ENCODE data around the gene GRB7. TPM values are rescaled to one million over a fixed set of nuclear protein-coding genes. Genes with fewer than 3 reads are reported as not detected.

GRB7 gene
- total and polyA plus RNA-seq, 10 of the 15 experiments (the other 5 are each of a cell fraction or from before 2014, with no cell fraction given) = 0.05 to 0.34 (median 0.19) TPM; not detected in 4

DNA sequence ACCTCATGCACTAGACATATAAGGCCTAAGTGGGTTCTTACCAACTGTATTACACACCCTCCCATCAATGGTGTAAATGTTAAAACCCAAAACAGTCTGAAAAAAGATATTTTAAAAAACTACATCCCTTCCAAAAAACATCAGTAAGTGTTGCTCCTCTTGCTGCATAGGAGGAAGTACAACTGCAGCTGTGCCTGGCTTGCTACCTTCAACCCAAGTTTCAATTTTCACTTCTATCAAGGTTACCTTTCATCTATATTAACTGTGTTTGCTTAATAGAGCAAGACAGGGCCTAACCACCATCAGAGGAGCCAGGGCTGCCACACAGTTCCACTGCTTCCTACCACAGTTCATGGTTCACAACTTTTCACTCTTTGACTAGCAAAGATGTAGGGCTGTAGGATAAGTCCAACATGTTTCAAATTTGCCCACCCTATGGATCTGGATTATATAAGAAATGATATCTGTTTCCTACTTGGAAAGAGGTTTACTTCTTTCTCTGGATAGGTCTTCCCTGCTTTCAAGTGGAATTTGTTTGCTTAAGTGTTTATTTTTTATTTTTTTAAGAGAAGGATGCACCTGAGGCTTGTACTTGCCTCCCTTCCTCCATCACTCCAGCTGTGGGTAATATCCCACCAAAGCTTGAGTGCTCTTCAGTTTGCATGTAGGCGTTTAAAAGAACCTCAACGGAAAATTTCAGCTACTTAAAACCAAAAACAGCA lies 56.7 kb downstream of the GRB7 start (continued):
- TF ChIP-seq, protein P1, sequence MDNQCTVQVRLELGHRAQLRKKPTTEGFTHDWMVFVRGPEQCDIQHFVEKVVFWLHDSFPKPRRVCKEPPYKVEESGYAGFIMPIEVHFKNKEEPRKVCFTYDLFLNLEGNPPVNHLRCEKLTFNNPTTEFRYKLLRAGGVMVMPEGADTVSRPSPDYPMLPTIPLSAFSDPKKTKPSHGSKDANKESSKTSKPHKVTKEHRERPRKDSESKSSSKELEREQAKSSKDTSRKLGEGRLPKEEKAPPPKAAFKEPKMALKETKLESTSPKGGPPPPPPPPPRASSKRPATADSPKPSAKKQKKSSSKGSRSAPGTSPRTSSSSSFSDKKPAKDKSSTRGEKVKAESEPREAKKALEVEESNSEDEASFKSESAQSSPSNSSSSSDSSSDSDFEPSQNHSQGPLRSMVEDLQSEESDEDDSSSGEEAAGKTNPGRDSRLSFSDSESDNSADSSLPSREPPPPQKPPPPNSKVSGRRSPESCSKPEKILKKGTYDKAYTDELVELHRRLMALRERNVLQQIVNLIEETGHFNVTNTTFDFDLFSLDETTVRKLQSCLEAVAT (IDR thresholded peaks at IDR 0.05) = peak; percentile 64; the same call in 1 of the 2 replicates
- TF ChIP-seq CHD4 (IDR thresholded peaks at IDR 0.05) = no peak
- TF ChIP-seq, protein P2, sequence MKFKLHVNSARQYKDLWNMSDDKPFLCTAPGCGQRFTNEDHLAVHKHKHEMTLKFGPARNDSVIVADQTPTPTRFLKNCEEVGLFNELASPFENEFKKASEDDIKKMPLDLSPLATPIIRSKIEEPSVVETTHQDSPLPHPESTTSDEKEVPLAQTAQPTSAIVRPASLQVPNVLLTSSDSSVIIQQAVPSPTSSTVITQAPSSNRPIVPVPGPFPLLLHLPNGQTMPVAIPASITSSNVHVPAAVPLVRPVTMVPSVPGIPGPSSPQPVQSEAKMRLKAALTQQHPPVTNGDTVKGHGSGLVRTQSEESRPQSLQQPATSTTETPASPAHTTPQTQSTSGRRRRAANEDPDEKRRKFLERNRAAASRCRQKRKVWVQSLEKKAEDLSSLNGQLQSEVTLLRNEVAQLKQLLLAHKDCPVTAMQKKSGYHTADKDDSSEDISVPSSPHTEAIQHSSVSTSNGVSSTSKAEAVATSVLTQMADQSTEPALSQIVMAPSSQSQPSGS (IDR thresholded peaks at IDR 0.05; ENCODE audit: low read length) = peak; percentile 83; the same call in 1 of the 2 replicates
- TF ChIP-seq SREBF1 (IDR thresholded peaks at IDR 0.05; ENCODE audit: low read length) = peak; percentile 36; the same call in 1 of the 2 replicates
- TF ChIP-seq NFYA (IDR thresholded peaks at IDR 0.05; ENCODE audit: borderline replicate concordance, low read depth, low read length) = no peak
- 0 out of 2 replicates have a peak, but pooled peaks have one; percentile 44 for TF ChIP-seq STAT1 (conservative IDR thresholded peaks at IDR 0.05)
- no peak for TF ChIP-seq YBX1 (IDR thresholded peaks at IDR 0.05)

Small RNA genes lying within 50 kb of the gene (microRNA-seq; reads per million reads assigned to microRNA genes)
- gene MIR4728 = not detected

Small RNA genes lying within 50 kb of the gene (small RNA-seq; reads per million reads assigned to genes)
- gene MIR4728 = not detected

Other genes starting within 250 kb of the GRB7 start
Only the 7 nearest of the 15 such genes appear.
- gene PPP1R1B, start 111.0 kb upstream of the GRB7 start, total RNA-seq (2014; rRNA removed) = not detected in 2 replicates
- gene PPP1R1B, start 111.0 kb upstream of the GRB7 start, total RNA-seq (2014; rRNA removed; fragmentation: Illumina TruSeq; extraction: Trizol) = not detected in 2 replicates
- not detected in 2 replicates for gene PPP1R1B, start 111.0 kb upstream of the GRB7 start, total RNA-seq (2021)
- 0.08 and 0.10 TPM in 2 replicates for gene PPP1R1B, start 111.0 kb upstream of the GRB7 start, polyA plus RNA-seq (2011; rRNA removed)
- gene PPP1R1B, start 111.0 kb upstream of the GRB7 start, polyA plus RNA-seq (2014; fragmentation: Illumina TruSeq; extraction: Trizol) = not detected in 2 replicates
- not detected for gene PPP1R1B, start 111.0 kb upstream of the GRB7 start, polyA plus RNA-seq (2014; fragmentation: Nextera tagmentation; extraction: Ambion mirVana)
- not detected in 2 replicates for gene PPP1R1B, start 111.0 kb upstream of the GRB7 start, polyA plus RNA-seq (2014; rRNA removed)
- gene PPP1R1B, start 111.0 kb upstream of the GRB7 start, polyA plus RNA-seq (2016; fragmentation: Nextera tagmentation; extraction: Ambion mirVana) = not detected
- gene STARD3, start 100.8 kb upstream of the GRB7 start, total RNA-seq (2014; rRNA removed) = 16.4 and 21.5 TPM in 2 replicates
- gene STARD3, start 100.8 kb upstream of the GRB7 start, total RNA-seq (2014; rRNA removed; fragmentation: Illumina TruSeq; extraction: Trizol) = 14.3 and 15.8 TPM in 2 replicates
- gene STARD3, start 100.8 kb upstream of the GRB7 start, total RNA-seq (2021) = 46.3 and 48.2 TPM in 2 replicates
- 34.0 and 57.7 TPM in 2 replicates for gene STARD3, start 100.8 kb upstream of the GRB7 start, polyA plus RNA-seq (2011; rRNA removed)
- gene STARD3, start 100.8 kb upstream of the GRB7 start, polyA plus RNA-seq (2014; fragmentation: Illumina TruSeq; extraction: Trizol) = 17.7 and 24.8 TPM in 2 replicates
- 1 to 10 TPM in 1 of 2 experiments, under 1 TPM in 1; 0.08 to 1.4 TPM for gene STARD3, start 100.8 kb upstream of the GRB7 start, polyA plus RNA-seq (2014; fragmentation: Nextera tagmentation; extraction: Ambion mirVana)
- 41.0 and 62.7 TPM in 2 replicates for gene STARD3, start 100.8 kb upstream of the GRB7 start, polyA plus RNA-seq (2014; rRNA removed)
- gene STARD3, start 100.8 kb upstream of the GRB7 start, polyA plus RNA-seq (2016; fragmentation: Nextera tagmentation; extraction: Ambion mirVana) = 10 to 100 TPM; 30.2 to 38.8 TPM
- gene TCAP, start 72.6 kb upstream of the GRB7 start, total RNA-seq (2014; rRNA removed) = 0.17 and 0.33 TPM in 2 replicates
- gene TCAP, start 72.6 kb upstream of the GRB7 start, total RNA-seq (2014; rRNA removed; fragmentation: Illumina TruSeq; extraction: Trizol) = 0.32 and 0.36 TPM in 2 replicates
- 0.69 and 0.95 TPM in 2 replicates for gene TCAP, start 72.6 kb upstream of the GRB7 start, total RNA-seq (2021)
- gene TCAP, start 72.6 kb upstream of the GRB7 start, polyA plus RNA-seq (2011; rRNA removed) = 0.39 and 0.40 TPM in 2 replicates
- gene TCAP, start 72.6 kb upstream of the GRB7 start, polyA plus RNA-seq (2014; fragmentation: Illumina TruSeq; extraction: Trizol) = 0.25 TPM in 1 of 2 replicates, not detected in the other
- not detected for gene TCAP, start 72.6 kb upstream of the GRB7 start, polyA plus RNA-seq (2014; fragmentation: Nextera tagmentation; extraction: Ambion mirVana)
- 0.76 and 1.0 TPM in 2 replicates for gene TCAP, start 72.6 kb upstream of the GRB7 start, polyA plus RNA-seq (2014; rRNA removed)
- under 1 TPM in 1 of 2 experiments, not detected in 1; 0.18 TPM for gene TCAP, start 72.6 kb upstream of the GRB7 start, polyA plus RNA-seq (2016; fragmentation: Nextera tagmentation; extraction: Ambion mirVana)
- gene PNMT, start 69.5 kb upstream of the GRB7 start, total RNA-seq (2014; rRNA removed) = not detected in 2 replicates
- not detected in 2 replicates for gene PNMT, start 69.5 kb upstream of the GRB7 start, total RNA-seq (2014; rRNA removed; fragmentation: Illumina TruSeq; extraction: Trizol)
- not detected in 2 replicates for gene PNMT, start 69.5 kb upstream of the GRB7 start, total RNA-seq (2021)
- not detected in 2 replicates for gene PNMT, start 69.5 kb upstream of the GRB7 start, polyA plus RNA-seq (2011; rRNA removed)
- gene PNMT, start 69.5 kb upstream of the GRB7 start, polyA plus RNA-seq (2014; fragmentation: Illumina TruSeq; extraction: Trizol) = not detected in 2 replicates
- not detected for gene PNMT, start 69.5 kb upstream of the GRB7 start, polyA plus RNA-seq (2014; fragmentation: Nextera tagmentation; extraction: Ambion mirVana)
- 0.24 TPM in 1 of 2 replicates, not detected in the other for gene PNMT, start 69.5 kb upstream of the GRB7 start, polyA plus RNA-seq (2014; rRNA removed)
- not detected for gene PNMT, start 69.5 kb upstream of the GRB7 start, polyA plus RNA-seq (2016; fragmentation: Nextera tagmentation; extraction: Ambion mirVana)
- 6.4 and 7.4 TPM in 2 replicates for gene PGAP3, start 49.9 kb upstream of the GRB7 start, total RNA-seq (2014; rRNA removed)
- gene PGAP3, start 49.9 kb upstream of the GRB7 start, total RNA-seq (2014; rRNA removed; fragmentation: Illumina TruSeq; extraction: Trizol) = 2.7 and 4.3 TPM in 2 replicates
- gene PGAP3, start 49.9 kb upstream of the GRB7 start, total RNA-seq (2021) = 10.0 and 10.5 TPM in 2 replicates
- 2.8 and 6.6 TPM in 2 replicates for gene PGAP3, start 49.9 kb upstream of the GRB7 start, polyA plus RNA-seq (2011; rRNA removed)
- gene PGAP3, start 49.9 kb upstream of the GRB7 start, polyA plus RNA-seq (2014; fragmentation: Illumina TruSeq; extraction: Trizol) = 2.6 and 5.1 TPM in 2 replicates
- 1 to 10 TPM in 1 of 2 experiments, under 1 TPM in 1; 0.21 to 1.2 TPM for gene PGAP3, start 49.9 kb upstream of the GRB7 start, polyA plus RNA-seq (2014; fragmentation: Nextera tagmentation; extraction: Ambion mirVana)
- gene PGAP3, start 49.9 kb upstream of the GRB7 start, polyA plus RNA-seq (2014; rRNA removed) = 5.6 and 8.4 TPM in 2 replicates
- gene PGAP3, start 49.9 kb upstream of the GRB7 start, polyA plus RNA-seq (2016; fragmentation: Nextera tagmentation; extraction: Ambion mirVana) = 1 to 10 TPM; 4.9 to 5.9 TPM
- 4.1 and 5.5 TPM in 2 replicates for gene ERBB2, start 37.9 kb upstream of the GRB7 start, total RNA-seq (2014; rRNA removed)
- gene ERBB2, start 37.9 kb upstream of the GRB7 start, total RNA-seq (2014; rRNA removed; fragmentation: Illumina TruSeq; extraction: Trizol) = 3.9 and 4.7 TPM in 2 replicates
- 6.8 and 7.0 TPM in 2 replicates for gene ERBB2, start 37.9 kb upstream of the GRB7 start, total RNA-seq (2021)
- gene ERBB2, start 37.9 kb upstream of the GRB7 start, polyA plus RNA-seq (2011; rRNA removed) = 4.0 and 4.2 TPM in 2 replicates
- 3.1 and 4.5 TPM in 2 replicates for gene ERBB2, start 37.9 kb upstream of the GRB7 start, polyA plus RNA-seq (2014; fragmentation: Illumina TruSeq; extraction: Trizol)
- gene ERBB2, start 37.9 kb upstream of the GRB7 start, polyA plus RNA-seq (2014; fragmentation: Nextera tagmentation; extraction: Ambion mirVana) = under 1 TPM; 0.39 to 0.77 TPM
- gene ERBB2, start 37.9 kb upstream of the GRB7 start, polyA plus RNA-seq (2014; rRNA removed) = 5.0 and 7.0 TPM in 2 replicates
- gene ERBB2, start 37.9 kb upstream of the GRB7 start, polyA plus RNA-seq (2016; fragmentation: Nextera tagmentation; extraction: Ambion mirVana) = 1 to 10 TPM; 3.2 to 3.7 TPM
- gene MIEN1, start 7.4 kb upstream of the GRB7 start, total RNA-seq (2014; rRNA removed) = 42.5 and 50.5 TPM in 2 replicates
- 34.2 and 41.5 TPM in 2 replicates for gene MIEN1, start 7.4 kb upstream of the GRB7 start, total RNA-seq (2014; rRNA removed; fragmentation: Illumina TruSeq; extraction: Trizol)
- 36.6 and 39.7 TPM in 2 replicates for gene MIEN1, start 7.4 kb upstream of the GRB7 start, total RNA-seq (2021)
- gene MIEN1, start 7.4 kb upstream of the GRB7 start, polyA plus RNA-seq (2011; rRNA removed) = 29.2 and 45.0 TPM in 2 replicates
- 69.2 and 74.4 TPM in 2 replicates for gene MIEN1, start 7.4 kb upstream of the GRB7 start, polyA plus RNA-seq (2014; fragmentation: Illumina TruSeq; extraction: Trizol)
- 10 to 100 TPM; 24.9 to 42.5 TPM for gene MIEN1, start 7.4 kb upstream of the GRB7 start, polyA plus RNA-seq (2014; fragmentation: Nextera tagmentation; extraction: Ambion mirVana)
- 61.5 and 70.1 TPM in 2 replicates for gene MIEN1, start 7.4 kb upstream of the GRB7 start, polyA plus RNA-seq (2014; rRNA removed)
- 10 to 100 TPM; 86.4 to 89.1 TPM for gene MIEN1, start 7.4 kb upstream of the GRB7 start, polyA plus RNA-seq (2016; fragmentation: Nextera tagmentation; extraction: Ambion mirVana)